GM23338 (cell line): Measurements from ENCODE around the gene CASP8.

ENCODE experiments used
- CREB1 ChIP-seq: fragments of 250-450 bp; sonication (Bioruptor Pico); IDR thresholded peaks from 2 replicates; pipeline ENCODE4 v1.5.0; 2020; ENCODE audit warnings: low read depth, mild to moderate bottlenecking, moderate library complexity
- CTCF ChIP-seq, 2 experiments: fragments of 200-600 bp in 1 of 2; sonication (generic) in 1 of 2; conservative IDR thresholded peaks; 2 replicates each; pipeline versions ENCODE4 v1.5.1 to v1.6.1; 2016 to 2017; ENCODE audit warnings: antibody characterized with exemption in 2 of 2, low read depth in 2 of 2, mild to moderate bottlenecking in 2 of 2, moderate library complexity in 1 of 2
- EZH2 ChIP-seq: fragments of 200-600 bp; sonication (generic); IDR thresholded peaks from one replicate; pipeline ENCODE4 v1.8.0; 2017; ENCODE audit warnings: antibody characterized with exemption, mild to moderate bottlenecking, low read depth; ENCODE audit not compliant: unreplicated experiment
- EZH2phosphoT487 ChIP-seq: fragments of 200-600 bp; sonication (generic); IDR thresholded peaks from one replicate; pipeline ENCODE4 v1.8.1; 2018; ENCODE audit warnings: antibody characterized with exemption; ENCODE audit not compliant: unreplicated experiment
- JUNB ChIP-seq: IDR thresholded peaks from one replicate; pipeline ENCODE4 v1.6.1; 2016; ENCODE audit warnings: antibody characterized with exemption; ENCODE audit not compliant: unreplicated experiment
- NANOG ChIP-seq: IDR thresholded peaks from 2 replicates; pipeline ENCODE4 v1.6.1; 2016; ENCODE audit warnings: antibody characterized with exemption, borderline replicate concordance
- POLR2AphosphoS5 ChIP-seq: IDR thresholded peaks from 2 replicates; pipeline ENCODE4 v1.6.1; 2016; ENCODE audit warnings: antibody characterized with exemption, low read depth
- REST ChIP-seq: IDR thresholded peaks from one replicate; pipeline ENCODE4 v1.6.1; 2018; ENCODE audit warnings: antibody characterized with exemption; ENCODE audit not compliant: unreplicated experiment
- STAT1 ChIP-seq: IDR thresholded peaks from one replicate; pipeline ENCODE4 v1.6.1; 2016; ENCODE audit warnings: antibody characterized with exemption; ENCODE audit not compliant: unreplicated experiment
- ZNF114 ChIP-seq: fragments of 250-450 bp; sonication (Bioruptor Pico); IDR thresholded peaks from 2 replicates; pipeline ENCODE4 v1.5.0; 2020; ENCODE audit warnings: mild to moderate bottlenecking, moderate library complexity
- ZNF331 ChIP-seq: fragments of 250-450 bp; sonication (Bioruptor Pico); IDR thresholded peaks from 2 replicates; pipeline ENCODE4 v1.5.0; 2020; ENCODE audit warnings: low read depth, mild to moderate bottlenecking, moderate library complexity
- TF ChIP-seq, protein P1 (sequence below): IDR thresholded peaks from 2 replicates; pipeline ENCODE4 v1.6.1; 2016; ENCODE audit warnings: antibody characterized with exemption

DNA sequence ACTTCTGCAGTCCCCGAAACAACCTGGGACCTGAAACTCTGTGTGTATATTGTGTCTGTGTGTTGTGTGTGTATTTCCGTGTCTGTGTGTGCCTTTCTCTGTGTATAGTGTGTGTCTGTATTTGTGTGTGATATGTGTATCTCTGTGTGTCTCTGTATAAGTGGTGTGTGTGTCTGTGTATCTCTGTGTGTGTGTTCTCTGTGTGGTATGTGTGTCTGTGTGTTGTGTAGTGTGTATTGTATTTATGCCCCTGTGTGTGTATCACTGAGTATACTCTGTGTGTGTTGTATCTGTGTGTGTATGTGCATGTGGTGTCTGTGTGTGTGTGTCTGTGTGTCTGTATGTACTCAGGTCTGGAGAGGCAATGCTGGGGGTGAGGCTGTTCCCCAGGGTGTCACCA, 11.6 kb downstream of the CASP8 start:
- TF ChIP-seq POLR2AphosphoS5 = no peak
- no peak for TF ChIP-seq CTCF (conservative IDR thresholded peaks at IDR 0.05; ENCODE audit: low read depth in 2 of 2)
- TF ChIP-seq EZH2 = no peak
- TF ChIP-seq EZH2phosphoT487 = no peak
- no peak for TF ChIP-seq REST
- no peak for TF ChIP-seq NANOG
- no peak for TF ChIP-seq JUNB
- no peak for TF ChIP-seq CREB1 (CRISPR knock-in tag)
- TF ChIP-seq ZNF114 (CRISPR knock-in tag) = no peak
- TF ChIP-seq ZNF331 (CRISPR knock-in tag) = no peak
- TF ChIP-seq, protein P1, sequence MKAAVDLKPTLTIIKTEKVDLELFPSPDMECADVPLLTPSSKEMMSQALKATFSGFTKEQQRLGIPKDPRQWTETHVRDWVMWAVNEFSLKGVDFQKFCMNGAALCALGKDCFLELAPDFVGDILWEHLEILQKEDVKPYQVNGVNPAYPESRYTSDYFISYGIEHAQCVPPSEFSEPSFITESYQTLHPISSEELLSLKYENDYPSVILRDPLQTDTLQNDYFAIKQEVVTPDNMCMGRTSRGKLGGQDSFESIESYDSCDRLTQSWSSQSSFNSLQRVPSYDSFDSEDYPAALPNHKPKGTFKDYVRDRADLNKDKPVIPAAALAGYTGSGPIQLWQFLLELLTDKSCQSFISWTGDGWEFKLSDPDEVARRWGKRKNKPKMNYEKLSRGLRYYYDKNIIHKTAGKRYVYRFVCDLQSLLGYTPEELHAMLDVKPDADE = no peak
- TF ChIP-seq STAT1 = no peak
